Measurements from ENCODE around the gene AK1.

GRCh38 chr9:127855522-127855921 is 22.0 kb downstream of the AK1 start:
- no peak for TF ChIP-seq EP300 (IDR thresholded peaks at IDR 0.05)
- no peak for TF ChIP-seq CTCF (IDR thresholded peaks at IDR 0.05)
- TF ChIP-seq POLR2A (IDR thresholded peaks at IDR 0.05) = no peak

Measured in tibial nerve (tissue), 4 donors.